Neural progenitor cell (in vitro differentiated cells): Measurements from ENCODE around the gene AQP7.

Experiments
- EZH2 ChIP-seq: fragments of 200-600 bp; sonication (generic); IDR thresholded peaks from 2 replicates; pipeline ENCODE4 v1.6.1; 2017; ENCODE audit warnings: antibody characterized with exemption, mild to moderate bottlenecking, moderate library complexity
- EZH2phosphoT487 ChIP-seq: fragments of 200-600 bp; sonication (generic); IDR thresholded peaks from 2 replicates; pipeline ENCODE4 v1.6.1; 2017; ENCODE audit warnings: antibody characterized with exemption
- TF ChIP-seq, protein P1 (sequence below): fragments of 200-600 bp; sonication (generic); IDR thresholded peaks from 2 replicates; pipeline ENCODE4 v1.5.1; 2017; ENCODE audit warnings: antibody characterized with exemption, mild to moderate bottlenecking

DNA sequence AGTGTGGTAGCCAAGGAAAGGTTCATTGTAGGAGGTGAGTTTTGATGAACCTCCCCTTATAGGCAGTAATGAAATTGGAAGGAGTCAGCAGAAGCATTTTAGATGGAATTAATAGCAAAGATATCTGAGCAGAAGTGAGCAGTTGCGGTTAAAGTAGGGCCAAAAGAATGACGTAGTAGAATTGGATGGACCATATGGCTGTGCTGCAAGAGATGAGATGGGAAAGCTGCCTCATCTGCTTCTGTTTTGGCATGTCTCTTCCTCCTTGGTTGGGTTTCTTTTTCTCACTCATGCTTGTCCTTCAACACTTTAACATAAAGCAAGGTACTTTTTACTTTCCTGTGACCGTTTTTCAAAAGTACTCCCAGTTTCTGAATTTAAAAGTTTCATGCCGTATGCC is 55.8 kb downstream of the AQP7 start:
- TF ChIP-seq EZH2 (no peak), EZH2phosphoT487 (no peak)
- TF ChIP-seq, protein P1, sequence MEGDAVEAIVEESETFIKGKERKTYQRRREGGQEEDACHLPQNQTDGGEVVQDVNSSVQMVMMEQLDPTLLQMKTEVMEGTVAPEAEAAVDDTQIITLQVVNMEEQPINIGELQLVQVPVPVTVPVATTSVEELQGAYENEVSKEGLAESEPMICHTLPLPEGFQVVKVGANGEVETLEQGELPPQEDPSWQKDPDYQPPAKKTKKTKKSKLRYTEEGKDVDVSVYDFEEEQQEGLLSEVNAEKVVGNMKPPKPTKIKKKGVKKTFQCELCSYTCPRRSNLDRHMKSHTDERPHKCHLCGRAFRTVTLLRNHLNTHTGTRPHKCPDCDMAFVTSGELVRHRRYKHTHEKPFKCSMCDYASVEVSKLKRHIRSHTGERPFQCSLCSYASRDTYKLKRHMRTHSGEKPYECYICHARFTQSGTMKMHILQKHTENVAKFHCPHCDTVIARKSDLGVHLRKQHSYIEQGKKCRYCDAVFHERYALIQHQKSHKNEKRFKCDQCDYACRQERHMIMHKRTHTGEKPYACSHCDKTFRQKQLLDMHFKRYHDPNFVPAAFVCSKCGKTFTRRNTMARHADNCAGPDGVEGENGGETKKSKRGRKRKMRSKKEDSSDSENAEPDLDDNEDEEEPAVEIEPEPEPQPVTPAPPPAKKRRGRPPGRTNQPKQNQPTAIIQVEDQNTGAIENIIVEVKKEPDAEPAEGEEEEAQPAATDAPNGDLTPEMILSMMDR, result no peak
